GM19193 (cell line): Measurements from ENCODE around the gene SRP9.

Source experiments
- POLR2A ChIP-seq: IDR thresholded peaks from 4 replicates; pipeline ENCODE4 v1.6.1; 2011; ENCODE audit not compliant: insufficient read depth, insufficient read length; ENCODE audit errors: extremely low read depth

SRP9 gene

DNA sequence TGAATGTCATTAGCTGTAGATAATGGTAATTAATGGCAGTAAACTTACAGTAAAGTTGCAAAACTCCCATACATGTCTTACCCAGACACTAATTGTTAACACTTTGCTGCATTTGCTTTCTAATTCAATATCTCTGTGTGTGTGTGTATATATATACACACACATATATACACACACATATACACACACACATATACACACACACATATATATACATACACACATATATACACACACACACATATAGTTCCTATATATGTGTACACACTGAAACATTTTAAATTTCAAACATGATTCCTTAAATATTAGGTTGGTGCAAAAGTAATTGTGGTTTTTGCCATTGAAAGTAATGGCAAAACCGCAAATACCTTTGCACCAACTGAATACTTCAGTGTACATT lies 28.6 kb downstream of the SRP9 start:
- no peak for TF ChIP-seq POLR2A

DNA sequence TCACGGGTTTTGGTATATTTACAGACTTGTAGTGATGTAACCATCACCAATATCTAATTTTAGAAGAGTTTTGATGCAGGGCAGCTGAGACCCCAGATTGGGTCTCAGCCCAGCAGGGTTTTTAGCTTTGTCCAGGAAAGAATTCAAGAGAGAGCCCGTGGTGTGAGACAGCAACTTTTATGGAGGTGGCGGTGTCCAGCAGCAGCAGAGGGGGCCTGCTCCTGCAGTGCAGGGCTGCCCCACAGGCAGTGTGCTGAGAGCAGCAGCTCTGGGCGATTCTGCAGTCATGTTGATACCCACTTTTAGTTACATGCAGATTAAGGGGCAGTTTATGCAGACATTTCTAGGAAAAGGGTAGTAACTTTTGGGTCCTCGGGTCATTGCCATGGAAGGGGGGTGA lies 30.5 kb downstream of the SRP9 start:
- no peak for TF ChIP-seq POLR2A

DNA sequence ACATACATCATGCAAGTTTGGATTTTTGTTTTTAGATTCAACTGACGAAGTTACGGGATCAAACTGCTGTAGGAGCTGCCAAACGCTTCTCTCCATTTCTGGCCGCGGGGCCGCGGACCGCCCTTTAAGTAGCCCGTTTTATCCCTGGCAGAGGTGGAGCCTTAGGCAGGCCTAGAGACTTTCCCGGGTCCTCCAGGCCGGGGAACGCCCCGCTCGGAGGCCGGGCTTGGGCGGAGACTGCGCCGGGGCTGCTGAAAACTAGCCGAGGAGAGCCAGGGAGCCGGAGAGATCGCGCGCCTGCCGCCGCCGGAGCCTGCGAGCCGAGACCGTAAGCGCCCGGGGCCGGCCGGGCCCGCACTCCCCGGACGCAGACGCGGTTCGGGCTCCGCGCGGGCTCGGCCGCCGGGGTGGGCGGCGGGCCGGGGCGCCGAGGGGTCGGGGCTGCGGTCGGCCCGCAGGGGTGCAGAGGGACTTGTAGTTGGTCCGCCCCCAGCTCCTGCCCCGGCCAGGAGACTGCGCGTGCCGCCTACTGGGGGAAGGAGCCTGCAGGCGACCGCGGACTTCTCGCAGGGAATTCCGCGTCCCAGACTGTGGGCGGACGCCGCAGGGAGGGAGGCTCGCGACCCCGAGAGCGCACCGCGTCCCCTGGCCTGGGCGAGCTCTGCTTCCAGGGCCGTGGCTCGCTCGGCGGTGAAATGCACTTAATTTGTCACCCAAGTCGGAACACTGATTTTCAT lies 32.4 kb downstream of the SRP9 start, which contains the start of gene EPHX1:
Gene EPHX1 (plus strand): TSS at position 283 of the 737 bp plus-strand sequence. CDS start 18,606 bp downstream, outside the sequence.
- peak; percentile 59 for TF ChIP-seq POLR2A

DNA sequence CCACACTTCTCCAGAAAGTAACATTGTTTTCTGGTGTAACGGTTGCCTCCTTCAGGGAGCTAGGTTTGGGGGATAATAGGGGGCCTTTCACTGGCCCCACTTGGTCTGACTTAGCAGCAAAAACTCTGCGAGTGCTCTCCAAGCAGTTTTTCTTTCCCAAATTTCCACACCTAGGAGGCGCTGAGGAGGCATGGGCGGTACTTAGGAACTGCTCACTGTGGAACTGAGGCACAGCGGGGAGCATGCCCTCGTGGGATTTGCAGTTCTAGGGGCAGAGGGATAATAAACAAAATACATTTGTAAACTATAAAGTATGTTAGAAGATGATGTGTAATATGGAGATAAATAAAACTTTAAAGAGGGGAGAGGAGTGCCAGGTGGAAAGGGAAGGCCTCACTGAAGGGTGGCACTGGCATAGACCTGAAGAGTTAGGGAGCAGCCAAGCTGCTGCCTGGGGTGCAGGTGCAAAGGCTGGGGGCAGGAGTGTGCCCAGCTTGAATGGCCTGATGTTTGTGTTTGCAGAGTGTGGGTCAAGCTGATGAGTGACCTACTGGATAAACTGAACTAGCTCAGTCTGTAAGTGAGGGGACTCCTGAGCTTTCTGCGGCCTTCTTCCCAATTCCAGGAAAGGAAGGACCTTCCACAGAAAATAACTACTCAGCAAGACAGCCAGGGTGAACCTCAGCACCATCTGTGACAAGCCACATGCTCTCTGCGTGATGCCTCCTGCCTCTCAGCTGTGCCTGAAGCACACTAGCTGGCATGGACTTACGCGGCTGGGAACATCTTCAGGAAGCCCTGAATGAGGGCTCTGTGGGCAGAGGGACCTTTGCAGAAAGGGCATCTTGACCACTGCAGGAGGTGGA lies 34.2 kb downstream of the SRP9 start:
- TF ChIP-seq POLR2A = no peak

DNA sequence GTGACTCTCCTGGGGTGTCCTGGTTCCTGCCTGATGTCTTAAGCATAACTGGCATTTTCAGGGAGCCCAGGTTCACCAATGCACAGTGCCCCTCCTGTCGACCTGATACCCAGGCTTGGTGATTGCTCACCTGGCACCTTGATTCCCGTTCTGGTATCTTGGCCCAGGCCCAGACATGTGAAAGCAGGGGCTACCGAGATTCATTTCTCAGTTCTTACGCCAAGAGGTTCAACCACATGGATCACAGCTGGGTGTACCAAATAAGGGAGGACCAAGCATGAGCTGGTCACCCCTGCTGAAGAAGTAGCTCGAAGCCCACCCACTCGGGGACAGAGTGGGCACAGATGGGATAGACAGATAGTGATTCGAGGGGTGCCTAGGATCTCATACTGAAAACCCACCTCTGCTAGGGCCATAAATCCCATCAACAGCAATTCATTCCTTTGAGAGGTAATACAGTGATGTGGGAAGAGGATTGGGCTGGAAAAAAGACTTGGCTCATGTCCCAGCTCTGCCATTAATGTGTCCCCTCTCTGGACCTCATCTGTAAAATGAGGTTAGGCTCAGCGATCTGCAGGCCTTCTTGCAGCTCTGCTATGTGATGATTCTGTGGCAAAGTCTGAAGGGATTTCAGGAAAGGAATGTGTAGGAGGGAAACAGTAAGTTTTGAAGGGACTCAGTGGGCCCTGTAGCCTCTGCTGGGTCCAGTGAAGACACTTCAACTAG lies 35.0 kb downstream of the SRP9 start:
- TF ChIP-seq POLR2A = no peak

DNA sequence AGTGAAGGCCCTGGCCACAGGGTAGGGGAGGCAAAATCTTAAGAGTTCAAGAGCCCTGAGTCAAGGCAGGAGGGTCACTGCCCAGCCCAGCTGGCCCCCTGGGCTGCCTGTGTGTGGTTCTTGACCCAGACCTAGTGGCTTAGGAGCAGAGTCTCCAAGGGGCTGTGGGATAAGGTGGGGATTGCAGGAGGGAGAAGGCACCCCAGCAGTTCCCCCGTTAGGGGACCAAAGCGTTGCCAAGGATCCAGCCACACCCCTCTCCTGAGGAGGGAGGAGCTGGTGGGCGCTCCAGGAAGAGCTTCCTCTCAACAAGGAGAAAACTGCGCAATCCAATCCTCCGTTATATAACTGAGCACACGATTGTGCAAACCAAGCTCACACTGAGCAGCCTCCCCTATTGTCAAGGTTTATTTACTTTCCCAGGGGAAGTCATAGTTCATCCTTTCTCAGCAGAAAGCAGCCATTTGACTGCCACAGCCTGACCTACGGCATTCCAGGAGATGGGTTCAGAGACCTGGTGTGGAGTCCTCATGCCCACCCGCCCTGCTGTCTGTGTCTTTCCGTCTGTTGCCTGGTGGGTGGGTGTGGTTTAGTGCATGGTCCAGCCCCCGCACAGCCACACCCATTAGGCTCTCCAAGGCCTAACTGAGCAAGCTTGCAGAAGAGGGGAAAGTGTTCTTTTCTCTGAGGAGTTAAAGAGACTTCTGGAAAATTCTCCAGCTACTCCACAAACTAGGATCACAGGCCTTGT lies 35.8 kb downstream of the SRP9 start:
- no peak for TF ChIP-seq POLR2A

GRCh38 chr1:225814381-225814780 lies 36.8 kb downstream of the SRP9 start:
- TF ChIP-seq POLR2A = no peak

- TF ChIP-seq POLR2A = no peak
These were observed 38.0 kb downstream of the SRP9 start for GRCh38 chr1:225815526-225816178.

GRCh38 chr1:225816643-225817538 lies 39.3 kb downstream of the SRP9 start:
- no peak for TF ChIP-seq POLR2A

- no peak for TF ChIP-seq POLR2A
These were observed 40.0 kb downstream of the SRP9 start for GRCh38 chr1:225817611-225818061.

GRCh38 chr1:225818229-225818628 lies 40.6 kb downstream of the SRP9 start:
- no peak for TF ChIP-seq POLR2A

- no peak for TF ChIP-seq POLR2A
These were observed 41.9 kb downstream of the SRP9 start for GRCh38 chr1:225819346-225820192.
